CD4-positive, alpha-beta T cell (primary cell): ENCODE measurements around the gene RAPGEF6. TPM values are rescaled to one million over a fixed set of nuclear protein-coding genes. Genes with fewer than 3 reads are reported as not detected.

Source experiments
- ATAC-seq: fragments of 200-7000 bp; cut with Tn5 transposase; one replicate; pipeline ENCODE4 v1.10.0; 2022; ENCODE audit warnings: mild to moderate bottlenecking; ENCODE audit not compliant: poor library complexity
- CTCF ChIA-PET: fragments of 350-600 bp; sonication (Branson Sonifier 250); formaldehyde crosslinking; loops from one replicate; lab custom pipeline; 2021; ENCODE audit warnings: antibody characterized with exemption, inconsistent platforms; lab: Charles Lee
- POLR2A ChIA-PET: fragments of 350-600 bp; sonication (Branson Sonifier 250); formaldehyde crosslinking; loops from one replicate; lab custom pipeline; 2021; ENCODE audit warnings: antibody characterized with exemption, inconsistent platforms; lab: Charles Lee
- DNase-seq, 14 experiments: peaks; one replicate each; pipeline ENCODE4 v3.0.0-alpha.2; 2013 to 2020; ENCODE audit warnings: mixed read lengths in 2 of 14
- H3K27ac ChIP-seq, 2 donors: one replicate each; pipeline versions ENCODE4 v1.5.1 to v1.7.0; 2013; ENCODE audit warnings: low read length in 2 of 2, low read depth in 1 of 2, mild to moderate bottlenecking in 1 of 2
- H3K27me3 ChIP-seq, 2 experiments: 1 replicate in 1 of 2; 2 replicates in 1 of 2; pipeline versions ENCODE4 v1.6.1 to v1.7.0; 2013; ENCODE audit warnings: low read length in 2 of 2, control low read depth in 1 of 2, mild to moderate bottlenecking in 1 of 2, moderate library complexity in 1 of 2; ENCODE audit not compliant: insufficient read depth in 2 of 2, control insufficient read depth in 1 of 2
- H3K36me3 ChIP-seq: one replicate; pipeline ENCODE4 v1.6.1; 2013; ENCODE audit warnings: low read length, control low read depth; ENCODE audit not compliant: insufficient read depth
- H3K4me1 ChIP-seq: one replicate; pipeline ENCODE4 v1.6.1; 2013; ENCODE audit warnings: low read length, control low read depth; ENCODE audit not compliant: insufficient read depth
- H3K4me3 ChIP-seq: one replicate; pipeline ENCODE4 v1.5.1; 2013; ENCODE audit warnings: mild to moderate bottlenecking, low read length, moderate library complexity
- H3K9me3 ChIP-seq, 2 experiments: 1 replicate in 1 of 2; 2 replicates in 1 of 2; pipeline versions ENCODE4 v1.6.1 to v1.7.0; 2013; ENCODE audit warnings: low read length in 2 of 2, mild to moderate bottlenecking in 2 of 2, control low read depth in 1 of 2, moderate library complexity in 1 of 2; ENCODE audit not compliant: control insufficient read depth in 1 of 2, insufficient read depth in 1 of 2
- H3K27ac Mint-ChIP-seq: one replicate; pipeline ENCODE4 v1.8.0; 2020; ENCODE audit warnings: mixed read lengths
- H3K27me3 Mint-ChIP-seq: one replicate; pipeline ENCODE4 v1.8.0; 2021; ENCODE audit warnings: mixed read lengths
- H3K36me3 Mint-ChIP-seq: one replicate; pipeline ENCODE4 v1.8.0; 2021; ENCODE audit warnings: low read depth, mixed read lengths
- H3K4me1 Mint-ChIP-seq: one replicate; pipeline ENCODE4 v1.8.0; 2021; ENCODE audit warnings: low read depth, mixed read lengths
- H3K4me3 Mint-ChIP-seq: one replicate; pipeline ENCODE4 v1.8.0; 2020; ENCODE audit warnings: mild to moderate bottlenecking, mixed read lengths
- H3K9me3 Mint-ChIP-seq: one replicate; pipeline ENCODE4 v1.8.0; 2020; ENCODE audit warnings: mixed read lengths
- CTCF ChIP-seq: fragments of 200-600 bp; IDR thresholded peaks from one replicate; pipeline ENCODE4 v1.8.0; 2022; ENCODE audit warnings: antibody characterized with exemption, mild to moderate bottlenecking
- intact Hi-C, 2 experiments: fragments of 100-400 bp; cut with DNase I in 1 of 2; cut with micrococcal nuclease in 1 of 2; formaldehyde crosslinking; loops; one replicate each; pipeline versions ENCODE4 v1.15.1 to v1.9.0; 2023 to 2025; cut with DNase I, micrococcal nuclease
- total RNA-seq, 174 experiments: library from RNA in 2 of 174; stranded (reverse) in 2 of 174; gene quantifications; one replicate each; pipeline ENCODE4 v1.2.3 and lab custom pipeline; 2021 to 2026

The RAPGEF6 gene
- total RNA-seq, 2 experiments from 2014 or later: 83.3 to 91.4 TPM

GRCh38 chr5:131671409-131671808 lies 36.4 kb upstream of the RAPGEF6 start:
- no peaks in the 10 kb centered on the region for H3K4me1 ChIP-seq
- Mint-ChIP-seq H3K4me1 (no peaks in the 10 kb centered on the region), H3K27me3 (no peaks in the 10 kb centered on the region), H3K4me3 (no peak overlapping the region), H3K27ac (peak overlapping the region; percentile 24), H3K9me3 (no peaks in the 10 kb centered on the region), H3K36me3 (peaks cover 88% of the 10 kb centered on the region)
- DNase-seq: no peak
- CTCF ChIA-PET: interaction anchor here (1.4 kb wide), 1 partner anchor 82 kb away, joined by 5 read pairs; no protein-coding TSS in a partner anchor
- H3K27ac ChIP-seq: no peak overlapping the region
- no peak overlapping the region for H3K4me3 ChIP-seq
- no peaks in the 10 kb centered on the region for H3K9me3 ChIP-seq
- H3K36me3 ChIP-seq: peaks cover 40% of the 10 kb centered on the region
- POLR2A ChIA-PET: no interaction called here
- no peak for ATAC-seq
- TF ChIP-seq CTCF: no peak
- no peaks in the 10 kb centered on the region for H3K27me3 ChIP-seq
- intact Hi-C loops: loop anchor here in 1 of 2 experiments (5.0 kb wide), 1 partner anchor 71 kb away; no protein-coding TSS in a partner anchor

GRCh38 chr5:131664929-131665328 lies 29.9 kb upstream of the RAPGEF6 start:
- H3K27me3 Mint-ChIP-seq: no peaks in the 10 kb centered on the region
- peaks cover 84% of the 10 kb centered on the region for H3K36me3 Mint-ChIP-seq
- H3K4me1 ChIP-seq: no peaks in the 10 kb centered on the region
- ATAC-seq: no peak
- intact Hi-C loops: no loop called here
- H3K4me1 Mint-ChIP-seq: no peaks in the 10 kb centered on the region
- peaks cover 50% of the 10 kb centered on the region for H3K36me3 ChIP-seq
- H3K27me3 ChIP-seq: no peaks in the 10 kb centered on the region
- H3K9me3 Mint-ChIP-seq: peaks cover under 1% of the 10 kb centered on the region
- peaks cover 10 to 17% of the 10 kb centered on the region in 2 experiments for H3K9me3 ChIP-seq
- H3K27ac ChIP-seq: no peak overlapping the region
- H3K27ac Mint-ChIP-seq: no peak overlapping the region
- no peak for TF ChIP-seq CTCF
- ChIA-PET CTCF (interaction anchor here (1.0 to 1.4 kb wide), 2 partner anchors 8 to 75 kb away, joined by 5 read pairs; no protein-coding TSS in a partner anchor), POLR2A (no interaction called here)
- H3K4me3 ChIP-seq: no peak overlapping the region
- DNase-seq: no peak
- H3K4me3 Mint-ChIP-seq: no peak overlapping the region

GRCh38 chr5:131661933-131662332 lies 26.9 kb upstream of the RAPGEF6 start:
- Mint-ChIP-seq H3K4me1 (no peaks in the 10 kb centered on the region), H3K27ac (no peak overlapping the region), H3K27me3 (no peaks in the 10 kb centered on the region), H3K4me3 (no peak overlapping the region), H3K36me3 (peaks cover 84% of the 10 kb centered on the region), H3K9me3 (peaks cover 7% of the 10 kb centered on the region)
- Histone ChIP-seq H3K9me3 (peaks cover 18 to 19% of the 10 kb centered on the region in 2 experiments), H3K27ac (no peak overlapping the region), H3K27me3 (no peaks in the 10 kb centered on the region), H3K36me3 (peaks cover 51% of the 10 kb centered on the region), H3K4me1 (no peaks in the 10 kb centered on the region), H3K4me3 (no peak overlapping the region)
- no peak for ATAC-seq
- intact Hi-C loops: no loop called here
- DNase-seq: no peak
- ChIA-PET POLR2A (no interaction called here), CTCF (no interaction called here)
- no peak for TF ChIP-seq CTCF
